ENCODE measurements around the gene MAPRE2. TPM values are rescaled to one million over a fixed set of nuclear protein-coding genes. Genes with fewer than 3 reads are reported as not detected.

The MAPRE2 gene
- total RNA-seq, 1 experiment from 2014 or later = 31.4 TPM

- Mint-ChIP-seq H3K27me3 (ENCODE audit: unreplicated experiment) (no peaks in the 10 kb centered on the region), H3K4me3 (ENCODE audit: low read depth, unreplicated experiment) (no peak overlapping the region), H3K27ac (ENCODE audit: unreplicated experiment) (no peak overlapping the region), H3K36me3 (ENCODE audit: insufficient read depth, unreplicated experiment) (no peaks in the 10 kb centered on the region), H3K9me3 (ENCODE audit: low read depth, unreplicated experiment) (no peaks in the 10 kb centered on the region), H3K4me1 (ENCODE audit: low read depth, unreplicated experiment) (no peaks in the 10 kb centered on the region)
- intact Hi-C loops (cut with micrococcal nuclease; ENCODE audit: unreplicated experiment) = no loop called here
- CTCF ChIA-PET = interaction anchor here (0.6 kb wide), 1 partner anchor 604 kb away, joined by 4 read pairs; no protein-coding TSS in a partner anchor
- TF ChIP-seq CTCF (IDR thresholded peaks at IDR 0.05; ENCODE audit: unreplicated experiment) = no peak
- no peak for DNase-seq
- no TSS peak for BruUV-seq (replicated peaks)
Observed at GRCh38 chr18:35097195-35097594, 56.0 kb downstream of the MAPRE2 start.

DNA sequence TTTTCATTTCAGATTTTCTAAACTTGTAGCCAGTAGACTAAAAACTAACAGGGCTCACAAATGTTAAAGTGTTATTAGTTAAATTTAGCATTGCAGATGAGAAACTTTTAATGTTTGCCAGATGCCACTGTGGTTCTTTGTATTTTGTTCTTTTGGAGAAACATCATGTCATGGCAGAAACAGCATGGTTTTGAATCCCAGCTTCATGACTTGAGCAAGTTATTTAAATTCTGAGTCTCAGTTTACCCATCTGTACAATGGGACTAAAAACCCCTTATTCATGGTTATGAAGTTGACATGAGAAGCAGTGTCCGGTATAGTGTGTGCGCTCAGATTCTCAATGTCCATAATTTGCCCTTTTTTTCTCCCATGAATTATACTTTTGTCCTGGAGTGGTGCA, 56.5 kb downstream of the MAPRE2 start:
- intact Hi-C loops (cut with micrococcal nuclease; ENCODE audit: unreplicated experiment) = no loop called here
- H3K36me3 Mint-ChIP-seq (ENCODE audit: insufficient read depth, unreplicated experiment) = no peaks in the 10 kb centered on the region
- no peak overlapping the region for H3K4me3 Mint-ChIP-seq (ENCODE audit: low read depth, unreplicated experiment)
- no peak overlapping the region for H3K27ac Mint-ChIP-seq (ENCODE audit: unreplicated experiment)
- H3K27me3 Mint-ChIP-seq (ENCODE audit: unreplicated experiment) = no peaks in the 10 kb centered on the region
- TF ChIP-seq CTCF (IDR thresholded peaks at IDR 0.05; ENCODE audit: unreplicated experiment) = no peak
- DNase-seq = no peak
- BruUV-seq (replicated peaks) = no TSS peak
- no peaks in the 10 kb centered on the region for H3K4me1 Mint-ChIP-seq (ENCODE audit: low read depth, unreplicated experiment)
- no peaks in the 10 kb centered on the region for H3K9me3 Mint-ChIP-seq (ENCODE audit: low read depth, unreplicated experiment)
- CTCF ChIA-PET = interaction anchor here (0.6 kb wide), 1 partner anchor 605 kb away, joined by 4 read pairs; no protein-coding TSS in a partner anchor

DNA sequence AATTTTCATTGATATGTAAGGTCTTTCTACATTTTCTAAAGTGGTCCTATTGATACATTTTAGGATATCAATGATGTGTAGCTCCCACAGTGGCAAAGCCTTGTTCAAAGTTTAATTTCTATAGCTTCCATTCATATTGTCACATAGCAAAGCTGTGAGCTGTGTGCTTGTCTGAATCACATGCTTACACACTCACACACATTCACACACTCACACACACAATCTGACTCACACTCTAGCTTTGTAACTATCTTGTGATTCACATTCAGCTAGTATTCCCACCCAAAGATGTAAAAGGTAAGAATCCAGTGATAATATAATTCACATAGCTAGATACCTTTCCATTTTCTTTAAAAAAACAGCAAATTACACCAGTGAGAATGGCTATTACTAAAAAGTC, 58.7 kb downstream of the MAPRE2 start:
- intact Hi-C loops (cut with micrococcal nuclease; ENCODE audit: unreplicated experiment) = no loop called here
- H3K4me1 Mint-ChIP-seq (ENCODE audit: low read depth, unreplicated experiment) = no peaks in the 10 kb centered on the region
- no peak overlapping the region for H3K27ac Mint-ChIP-seq (ENCODE audit: unreplicated experiment)
- H3K9me3 Mint-ChIP-seq (ENCODE audit: low read depth, unreplicated experiment) = no peaks in the 10 kb centered on the region
- no peaks in the 10 kb centered on the region for H3K27me3 Mint-ChIP-seq (ENCODE audit: unreplicated experiment)
- no peak overlapping the region for H3K4me3 Mint-ChIP-seq (ENCODE audit: low read depth, unreplicated experiment)
- CTCF ChIA-PET = no interaction called here
- DNase-seq = no peak
- no peaks in the 10 kb centered on the region for H3K36me3 Mint-ChIP-seq (ENCODE audit: insufficient read depth, unreplicated experiment)
- BruUV-seq (replicated peaks) = no TSS peak
- no peak for TF ChIP-seq CTCF (IDR thresholded peaks at IDR 0.05; ENCODE audit: unreplicated experiment)

- no peaks in the 10 kb centered on the region for H3K27me3 Mint-ChIP-seq (ENCODE audit: unreplicated experiment)
- no peaks in the 10 kb centered on the region for H3K4me1 Mint-ChIP-seq (ENCODE audit: low read depth, unreplicated experiment)
- DNase-seq = no peak
- intact Hi-C loops (cut with micrococcal nuclease; ENCODE audit: unreplicated experiment) = no loop called here
- CTCF ChIA-PET = no interaction called here
- H3K9me3 Mint-ChIP-seq (ENCODE audit: low read depth, unreplicated experiment) = no peaks in the 10 kb centered on the region
- no peaks in the 10 kb centered on the region for H3K36me3 Mint-ChIP-seq (ENCODE audit: insufficient read depth, unreplicated experiment)
- H3K27ac Mint-ChIP-seq (ENCODE audit: unreplicated experiment) = no peak overlapping the region
- no peak for TF ChIP-seq CTCF (IDR thresholded peaks at IDR 0.05; ENCODE audit: unreplicated experiment)
- H3K4me3 Mint-ChIP-seq (ENCODE audit: low read depth, unreplicated experiment) = no peak overlapping the region
- BruUV-seq (replicated peaks) = no TSS peak
Observed at GRCh38 chr18:35104391-35105051, 63.3 kb downstream of the MAPRE2 start.

Data from Calu3 (cell line).